RWPE2 (cell line): ENCODE results near the gene CCDC6.

Experiments
- ATAC-seq: fragments of 200-7000 bp; cut with Tn5 transposase; 3 replicates; pipeline ENCODE4 v1.9.1; 2021; ENCODE audit warnings: low read depth
- DNase-seq: peaks from one replicate; pipeline ENCODE4 v3.0.0-alpha.2; 2020; ENCODE audit warnings: low spot score
- H3K27ac ChIP-seq: fragments of 450-650 bp; 2 replicates; pipeline ENCODE4 v1.5.1; 2017; ENCODE audit warnings: mild to moderate bottlenecking; ENCODE audit not compliant: poor library complexity, severe bottlenecking
- H3K27me3 ChIP-seq: fragments of 250-450 bp; sonication (Bioruptor Pico); 2 replicates; pipeline ENCODE4 v1.5.1; 2021; ENCODE audit warnings: mild to moderate bottlenecking, moderate library complexity; ENCODE audit not compliant: insufficient read depth, poor library complexity, severe bottlenecking
- H3K36me3 ChIP-seq: fragments of 250-450 bp; sonication (Bioruptor Pico); 2 replicates; pipeline ENCODE4 v1.5.1; 2020; ENCODE audit warnings: low read depth, mild to moderate bottlenecking, moderate library complexity
- H3K4me1 ChIP-seq: fragments of 250-450 bp; sonication (Bioruptor Pico); 2 replicates; pipeline ENCODE4 v1.5.1; 2021; ENCODE audit warnings: mild to moderate bottlenecking, moderate library complexity; ENCODE audit not compliant: insufficient read depth, poor library complexity, severe bottlenecking
- H3K4me3 ChIP-seq: fragments of 250-450 bp; sonication (Bioruptor Pico); 2 replicates; pipeline ENCODE4 v1.5.1; 2021; ENCODE audit warnings: mild to moderate bottlenecking, moderate library complexity; ENCODE audit not compliant: severe bottlenecking
- H3K9me3 ChIP-seq: fragments of 250-450 bp; sonication (Bioruptor Pico); 2 replicates; pipeline ENCODE4 v1.5.1; 2021; ENCODE audit warnings: mild to moderate bottlenecking, moderate library complexity; ENCODE audit not compliant: severe bottlenecking
- CTCF ChIP-seq: fragments of 450-650 bp; IDR thresholded peaks from one replicate; pipeline ENCODE4 v1.5.1; 2017; ENCODE audit warnings: mild to moderate bottlenecking, moderate library complexity; ENCODE audit not compliant: poor library complexity, severe bottlenecking

CCDC6 gene

GRCh38 chr10:59945991-59946390 is 39.6 kb upstream of the CCDC6 start:
- Histone ChIP-seq H3K9me3 (no peaks in the 10 kb centered on the region), H3K27me3 (no peaks in the 10 kb centered on the region), H3K4me1 (no peaks in the 10 kb centered on the region), H3K36me3 (no peaks in the 10 kb centered on the region), H3K27ac (no peak overlapping the region), H3K4me3 (no peak overlapping the region)
- ATAC-seq (no peak), DNase-seq (no peak)
- no peak for TF ChIP-seq CTCF

GRCh38 chr10:59945590-59945989 is 39.2 kb upstream of the CCDC6 start:
- TF ChIP-seq CTCF, result no peak
- H3K36me3 ChIP-seq, result no peaks in the 10 kb centered on the region
- no peaks in the 10 kb centered on the region for H3K27me3 ChIP-seq
- ATAC-seq (no peak), DNase-seq (no peak)
- H3K27ac ChIP-seq, result no peak overlapping the region
- H3K9me3 ChIP-seq, result no peaks in the 10 kb centered on the region
- no peak overlapping the region for H3K4me3 ChIP-seq
- H3K4me1 ChIP-seq, result no peaks in the 10 kb centered on the region

GRCh38 chr10:59944339-59944935 is 38.1 kb upstream of the CCDC6 start:
- Histone ChIP-seq H3K27me3 (no peaks in the 10 kb centered on the region), H3K4me1 (no peaks in the 10 kb centered on the region), H3K9me3 (no peaks in the 10 kb centered on the region), H3K27ac (no peak overlapping the region), H3K36me3 (no peaks in the 10 kb centered on the region), H3K4me3 (no peak overlapping the region)
- no peak for ATAC-seq
- TF ChIP-seq CTCF, result no peak
- no peak for DNase-seq

GRCh38 chr10:59942556-59942955 is 36.2 kb upstream of the CCDC6 start:
- no peaks in the 10 kb centered on the region for H3K36me3 ChIP-seq
- DNase-seq, result no peak
- no peaks in the 10 kb centered on the region for H3K4me1 ChIP-seq
- 0 out of 3 replicates have a peak, but pooled peaks have one; percentile 12 for ATAC-seq
- no peak for TF ChIP-seq CTCF
- H3K27ac ChIP-seq, result no peak overlapping the region
- H3K9me3 ChIP-seq, result no peaks in the 10 kb centered on the region
- no peaks in the 10 kb centered on the region for H3K27me3 ChIP-seq
- no peak overlapping the region for H3K4me3 ChIP-seq

GRCh38 chr10:59937720-59938119 is 31.4 kb upstream of the CCDC6 start:
- Histone ChIP-seq H3K4me1 (no peaks in the 10 kb centered on the region), H3K27ac (no peak overlapping the region), H3K4me3 (no peak overlapping the region), H3K36me3 (no peaks in the 10 kb centered on the region), H3K27me3 (no peaks in the 10 kb centered on the region), H3K9me3 (no peaks in the 10 kb centered on the region)
- DNase-seq (no peak), ATAC-seq (no peak)
- no peak for TF ChIP-seq CTCF
